Duodenal mucosa (tissue), 2 donors: ENCODE measurements around the gene BACH2.
"Not testable (repeated sequence)": the region's sequence is repeated elsewhere in the genome, so short reads cannot be mapped to it uniquely, and the experiment has no call there.

ENCODE experiments used
- H3K27ac ChIP-seq: one replicate; pipeline ENCODE4 v1.7.0; 2013; ENCODE audit warnings: low read depth, low read length
- H3K27me3 ChIP-seq, 2 donors: one replicate each; pipeline ENCODE4 v1.7.0; 2013; ENCODE audit warnings: low read length in 2 of 2, control low read depth in 1 of 2; ENCODE audit not compliant: insufficient read depth in 2 of 2, control insufficient read depth in 1 of 2
- H3K36me3 ChIP-seq, 2 donors: one replicate each; pipeline ENCODE4 v1.7.0; 2013; ENCODE audit warnings: low read length in 2 of 2, control low read depth in 1 of 2; ENCODE audit not compliant: insufficient read depth in 2 of 2, control insufficient read depth in 1 of 2
- H3K4me1 ChIP-seq, 2 donors: one replicate each; pipeline ENCODE4 v1.7.0; 2013; ENCODE audit warnings: low read length in 2 of 2, control low read depth in 1 of 2; ENCODE audit not compliant: insufficient read depth in 2 of 2, control insufficient read depth in 1 of 2
- H3K4me3 ChIP-seq, 2 donors: one replicate each; pipeline ENCODE4 v1.7.0; 2013; ENCODE audit warnings: low read length in 2 of 2, low read depth in 1 of 2
- H3K9ac ChIP-seq, 2 donors: one replicate each; pipeline ENCODE4 v1.7.0; 2013; ENCODE audit warnings: low read length in 2 of 2, low read depth in 1 of 2
- H3K9me3 ChIP-seq, 2 donors: one replicate each; pipeline ENCODE4 v1.7.0; 2013; ENCODE audit warnings: low read length in 2 of 2, control low read depth in 1 of 2; ENCODE audit not compliant: control insufficient read depth in 1 of 2

Gene BACH2

DNA sequence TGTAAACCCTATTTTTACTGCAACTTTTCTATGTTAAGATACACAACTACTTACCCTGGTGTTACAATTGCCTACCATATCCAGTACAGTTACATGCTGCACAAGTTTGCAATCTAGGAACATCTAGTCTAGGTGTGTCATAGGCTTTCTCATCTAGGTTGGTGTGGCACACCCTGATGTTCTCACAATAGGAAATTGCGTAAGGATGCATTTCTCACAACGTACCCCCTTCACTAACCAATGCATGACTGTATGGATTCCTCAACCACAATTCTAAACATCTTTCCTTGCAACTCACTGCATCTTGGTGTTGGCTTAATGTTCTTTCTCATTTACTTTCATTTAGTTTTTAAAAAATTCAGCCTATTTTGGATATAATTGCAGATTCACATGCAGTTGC lies 370.8 kb downstream of the BACH2 start:
- no peaks in the 10 kb centered on the region for H3K36me3 ChIP-seq
- H3K9me3 ChIP-seq, result no peaks in the 10 kb centered on the region
- no peaks in the 10 kb centered on the region for H3K4me1 ChIP-seq
- no peak overlapping the region for H3K27ac ChIP-seq
- no peak overlapping the region for H3K4me3 ChIP-seq
- H3K9ac ChIP-seq, result no peak overlapping the region
- no peaks in the 10 kb centered on the region for H3K27me3 ChIP-seq

DNA sequence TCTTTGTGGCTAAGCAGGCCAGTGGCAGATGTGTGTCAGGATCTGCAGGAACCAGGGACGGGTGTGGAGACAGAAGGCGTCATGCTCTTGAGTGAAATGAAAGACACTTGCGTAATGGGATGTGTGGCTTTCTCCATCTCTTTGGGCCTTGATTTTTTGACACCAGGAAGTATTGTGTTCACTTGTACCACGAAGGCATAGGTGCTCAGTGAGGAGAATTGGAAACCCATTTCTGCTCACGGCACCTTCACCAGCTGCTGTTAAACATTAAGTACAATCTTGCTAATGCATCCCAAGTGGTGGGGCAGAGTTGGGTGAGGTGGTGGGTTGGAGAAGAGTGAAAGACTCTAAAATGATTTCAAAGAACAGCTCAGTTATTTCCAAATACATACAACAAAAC lies 372.4 kb downstream of the BACH2 start:
- Histone ChIP-seq H3K4me1 (no peaks in the 10 kb centered on the region), H3K27ac (no peak overlapping the region), H3K9me3 (no peaks in the 10 kb centered on the region), H3K4me3 (no peak overlapping the region), H3K9ac (no peak overlapping the region), H3K36me3 (no peaks in the 10 kb centered on the region), H3K27me3 (no peaks in the 10 kb centered on the region)

DNA sequence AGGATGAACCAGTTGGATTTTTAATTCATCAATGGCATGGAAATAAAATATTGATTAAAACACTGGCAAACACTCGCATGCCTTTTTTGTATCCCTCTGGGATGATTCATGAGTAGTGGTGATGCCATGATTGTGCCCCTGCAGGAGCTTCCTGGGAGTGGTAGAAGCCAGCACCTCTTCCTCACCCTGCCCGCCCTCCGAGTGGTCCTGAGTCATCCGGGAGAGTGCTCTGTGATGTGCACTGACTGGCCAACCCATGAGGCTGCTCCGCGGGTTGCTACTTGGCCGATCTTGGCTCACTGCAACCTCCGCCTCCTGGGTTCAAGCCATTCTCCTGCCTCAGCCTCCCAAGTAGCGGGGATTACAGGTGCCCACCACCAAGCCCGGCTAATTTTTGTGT lies 375.0 kb downstream of the BACH2 start:
- Histone ChIP-seq H3K9me3 (no peaks in the 10 kb centered on the region), H3K27ac (no peak overlapping the region), H3K27me3 (no peaks in the 10 kb centered on the region), H3K9ac (no peak overlapping the region), H3K4me1 (no peaks in the 10 kb centered on the region), H3K36me3 (no peaks in the 10 kb centered on the region), H3K4me3 (no peak overlapping the region)

DNA sequence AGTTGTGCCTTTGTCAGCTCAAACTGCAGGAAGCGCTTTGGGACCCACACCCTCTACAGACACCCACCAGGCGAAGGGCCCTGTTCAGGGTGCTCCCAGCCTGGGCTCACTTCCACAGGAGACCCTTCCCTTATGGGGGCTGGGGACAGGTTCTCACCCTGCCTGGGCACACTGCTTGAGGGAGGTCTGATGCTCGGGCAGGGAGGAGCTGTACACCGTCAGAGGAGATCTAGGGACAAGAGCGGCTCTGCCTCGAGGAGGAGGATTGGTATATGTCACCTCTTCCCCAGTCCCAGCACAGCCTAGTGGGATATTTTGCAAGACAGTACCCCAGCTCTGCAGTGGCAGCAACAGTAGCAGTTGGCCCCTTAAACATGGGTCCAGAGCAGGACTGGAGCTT lies 375.4 kb downstream of the BACH2 start:
- H3K4me3 ChIP-seq, result no peak overlapping the region
- no peaks in the 10 kb centered on the region for H3K4me1 ChIP-seq
- H3K27me3 ChIP-seq, result no peaks in the 10 kb centered on the region
- no peak overlapping the region for H3K9ac ChIP-seq
- no peak overlapping the region for H3K27ac ChIP-seq
- H3K9me3 ChIP-seq, result peaks cover 0 to 1% of the 10 kb centered on the region in 2 donors
- H3K36me3 ChIP-seq, result no peaks in the 10 kb centered on the region

DNA sequence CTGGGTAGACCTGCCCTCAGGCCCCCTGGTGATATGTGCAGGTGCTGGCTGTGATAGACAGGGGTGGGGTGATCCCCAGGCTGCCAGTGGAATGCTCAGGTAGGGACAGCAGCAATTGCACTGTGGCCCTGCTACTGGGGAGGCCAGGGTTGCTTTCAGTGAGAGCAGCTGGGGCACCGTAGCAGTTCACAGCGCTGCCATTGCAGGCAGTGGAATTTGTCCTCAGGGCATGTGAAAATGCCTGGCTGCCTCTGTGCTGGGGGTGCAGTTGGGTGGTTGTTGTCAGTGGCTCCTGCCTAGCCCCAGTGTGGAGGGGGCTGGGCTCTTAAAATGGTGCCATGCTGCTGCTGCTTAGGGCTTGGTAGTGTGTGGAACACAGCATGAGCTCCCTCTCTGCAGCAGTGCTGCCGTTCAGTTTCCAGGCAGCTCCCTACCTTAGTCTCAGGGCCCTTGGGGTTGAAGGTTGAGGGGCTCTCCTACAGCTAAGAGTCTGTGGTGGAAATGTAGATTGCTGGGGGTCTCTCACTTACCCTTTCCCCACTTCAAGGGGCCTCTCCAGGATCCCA lies 378.8 kb downstream of the BACH2 start:
- Histone ChIP-seq H3K4me1 (no peaks in the 10 kb centered on the region), H3K36me3 (no peaks in the 10 kb centered on the region), H3K27me3 (no peaks in the 10 kb centered on the region), H3K9me3 (peaks cover 0 to 3% of the 10 kb centered on the region in 2 donors), H3K9ac (no peak overlapping the region), H3K27ac (no peak overlapping the region), H3K4me3 (no peak overlapping the region)

DNA sequence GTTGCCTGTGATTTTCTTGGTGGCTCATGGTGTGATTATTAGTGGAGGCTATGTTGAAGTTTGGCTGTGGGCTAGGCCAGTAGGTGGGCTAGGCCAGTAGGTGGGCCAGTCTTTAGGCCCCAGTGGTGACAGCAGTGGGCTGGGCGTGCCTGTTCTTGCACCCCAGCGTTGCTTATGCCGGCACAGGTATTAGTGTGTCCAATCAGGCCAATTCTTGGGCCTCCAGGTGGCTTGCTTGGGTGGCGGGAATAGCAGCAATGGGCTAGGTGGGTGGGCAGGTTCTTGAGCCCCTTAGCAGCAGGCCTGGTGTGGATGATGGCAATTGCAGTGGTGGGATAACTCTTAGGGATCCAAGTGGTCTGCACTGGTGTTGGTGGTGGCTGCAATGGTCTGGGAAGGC lies 379.4 kb downstream of the BACH2 start:
- no peaks in the 10 kb centered on the region for H3K4me1 ChIP-seq
- H3K27ac ChIP-seq, result no peak overlapping the region
- H3K9me3 ChIP-seq, result peaks cover 0 to 3% of the 10 kb centered on the region in 2 donors
- H3K9ac ChIP-seq, result no peak overlapping the region
- no peak overlapping the region for H3K4me3 ChIP-seq
- H3K27me3 ChIP-seq, result no peaks in the 10 kb centered on the region
- H3K36me3 ChIP-seq, result no peaks in the 10 kb centered on the region

DNA sequence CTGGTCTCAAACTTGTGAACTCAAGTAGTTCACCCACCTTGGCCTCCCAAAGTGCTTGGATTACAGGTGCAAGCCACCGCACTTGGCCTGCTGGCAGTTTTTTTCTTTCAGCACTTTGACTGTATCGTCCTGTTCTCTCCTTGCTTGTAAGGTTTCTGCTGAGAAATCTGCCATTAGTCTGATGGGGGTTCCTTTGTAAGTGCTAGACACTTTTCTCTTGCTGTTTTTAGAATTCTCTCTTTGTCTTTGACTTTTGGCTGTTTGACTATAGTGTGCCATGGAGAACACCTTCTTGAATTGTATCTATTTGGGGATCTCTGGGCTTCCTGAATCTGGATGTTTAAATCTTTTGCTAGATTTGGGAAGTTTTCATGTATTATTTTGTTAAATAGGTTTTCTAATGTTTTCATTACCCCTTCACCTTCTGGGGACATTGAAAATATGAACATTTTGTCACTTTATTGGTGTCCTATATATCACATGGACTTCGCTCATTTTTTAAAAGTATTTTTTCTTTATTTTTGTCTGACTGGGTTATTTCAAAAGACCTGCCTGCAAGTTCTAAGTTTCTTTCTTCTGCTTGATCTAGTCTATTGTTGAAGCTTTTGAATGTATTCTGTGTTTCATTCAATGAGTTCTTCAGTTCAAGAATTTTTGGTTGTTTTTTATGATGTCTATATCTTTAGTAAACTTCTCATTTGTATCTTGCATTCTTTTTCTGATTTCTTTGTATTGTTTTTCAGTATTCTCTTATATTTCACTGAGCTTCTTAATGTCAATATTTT lies 380.3 kb downstream of the BACH2 start:
- no peak overlapping the region for H3K4me3 ChIP-seq
- H3K27ac ChIP-seq, result no peak overlapping the region
- no peak overlapping the region for H3K9ac ChIP-seq
- H3K4me1 ChIP-seq, result no peaks in the 10 kb centered on the region
- peaks cover 0 to 3% of the 10 kb centered on the region in 2 donors for H3K9me3 ChIP-seq
- H3K27me3 ChIP-seq, result no peaks in the 10 kb centered on the region
- no peaks in the 10 kb centered on the region for H3K36me3 ChIP-seq

DNA sequence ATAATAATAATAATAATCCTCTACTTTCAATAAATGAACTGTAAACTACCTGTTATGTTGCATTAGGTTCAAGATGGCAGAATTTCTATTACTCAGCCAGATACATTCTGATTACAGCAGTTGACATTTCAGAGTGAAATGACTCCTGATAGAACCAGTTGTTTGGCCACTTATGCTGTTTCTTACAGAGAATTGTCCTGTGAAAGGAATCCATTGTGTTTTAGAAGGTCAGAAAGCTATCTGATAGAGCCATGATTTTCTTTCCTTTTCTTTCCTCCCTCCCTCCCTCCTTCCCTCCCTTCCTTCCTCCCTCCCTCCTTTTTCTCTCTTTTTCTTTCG lies 385.8 kb downstream of the BACH2 start:
- H3K27me3 ChIP-seq, result no peaks in the 10 kb centered on the region
- H3K27ac ChIP-seq, result no peak overlapping the region
- H3K4me1 ChIP-seq, result no peaks in the 10 kb centered on the region
- H3K9me3 ChIP-seq, result no peaks in the 10 kb centered on the region
- H3K9ac ChIP-seq, result no peak overlapping the region
- no peak overlapping the region for H3K4me3 ChIP-seq
- H3K36me3 ChIP-seq, result no peaks in the 10 kb centered on the region

DNA sequence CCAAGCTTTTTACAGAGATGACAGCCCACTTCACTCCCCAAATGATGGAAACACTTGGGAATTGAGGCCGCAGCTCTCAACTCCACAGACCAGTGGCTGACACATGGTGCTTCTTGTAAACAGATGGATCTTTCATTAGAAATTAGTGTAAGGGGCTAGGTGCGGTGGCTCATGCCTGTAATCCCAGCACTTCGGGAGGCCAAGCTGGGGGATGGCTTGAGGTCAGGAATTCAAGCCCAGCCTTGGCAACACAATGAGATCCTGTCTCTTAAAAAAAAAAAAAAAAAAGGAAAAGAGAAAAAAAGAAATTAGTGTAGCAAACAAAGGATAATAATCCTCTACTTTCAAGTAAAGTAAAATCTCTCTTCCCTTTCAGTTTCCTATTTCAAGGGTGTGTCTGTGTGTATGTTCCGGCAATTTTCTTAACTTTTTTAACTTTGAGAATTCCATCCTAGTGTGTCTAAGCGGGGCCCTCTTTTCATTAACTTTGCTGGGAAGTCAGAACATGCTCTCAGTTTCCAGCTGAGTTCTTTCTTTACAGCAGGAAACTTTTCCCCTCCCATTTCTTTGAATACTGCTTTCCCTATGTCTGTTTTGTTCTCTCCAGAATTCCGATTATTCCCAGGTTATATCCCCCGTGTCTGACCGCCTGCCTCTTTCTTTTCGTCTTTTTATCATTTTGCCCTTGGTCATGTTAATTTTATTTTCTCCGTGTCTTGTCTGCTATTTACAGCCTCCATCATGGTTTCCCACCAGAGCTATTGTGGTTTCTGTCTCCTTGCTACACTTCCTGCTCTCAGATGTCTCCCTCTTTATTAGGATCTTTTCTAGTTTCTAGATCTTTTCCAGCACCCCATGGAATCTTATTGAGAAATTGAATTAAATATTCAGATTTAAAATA lies 386.4 kb downstream of the BACH2 start:
- not testable (repeated sequence) for H3K9ac ChIP-seq, H3K36me3 ChIP-seq, H3K27me3 ChIP-seq, H3K4me1 ChIP-seq, H3K27ac ChIP-seq, H3K9me3 ChIP-seq, H3K4me3 ChIP-seq

DNA sequence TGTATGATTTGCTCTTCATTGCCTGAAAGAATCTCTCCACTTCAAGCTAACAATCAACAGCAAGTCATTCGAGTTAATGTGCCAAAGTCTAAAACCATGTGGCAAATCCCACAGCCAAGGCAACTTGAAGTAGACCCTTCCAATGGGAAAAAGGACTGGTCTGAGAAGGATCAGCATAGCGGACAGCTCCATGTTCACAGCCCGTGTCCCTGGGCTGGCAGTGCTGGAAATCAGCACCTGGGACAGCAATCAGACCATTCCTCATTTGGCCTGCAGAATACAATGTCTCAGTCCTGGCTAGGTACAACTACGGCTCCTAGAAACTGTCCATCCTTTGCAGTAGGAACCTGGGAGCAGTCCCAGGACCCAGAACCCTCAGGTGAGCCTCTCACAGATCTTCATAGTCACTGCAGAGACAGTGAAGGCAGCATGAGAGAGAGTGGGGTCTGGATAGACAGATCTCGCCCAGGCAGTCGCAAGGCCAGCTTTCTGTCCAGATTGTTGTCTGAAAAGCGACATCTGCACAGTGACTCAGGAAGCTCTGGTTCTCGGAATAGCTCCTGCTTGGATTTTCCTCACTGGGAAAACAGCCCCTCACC lies 401.3 kb downstream of the BACH2 start:
- H3K9ac ChIP-seq, result no peak overlapping the region
- H3K4me1 ChIP-seq, result no peaks in the 10 kb centered on the region
- H3K4me3 ChIP-seq, result no peak overlapping the region
- H3K36me3 ChIP-seq, result no peaks in the 10 kb centered on the region
- no peak overlapping the region for H3K27ac ChIP-seq
- H3K27me3 ChIP-seq, result peaks cover 4% of the 10 kb centered on the region in 2 donors
- no peaks in the 10 kb centered on the region for H3K9me3 ChIP-seq
